Measurements from ENCODE around the gene OR2T10. TPM values are rescaled to one million over a fixed set of nuclear protein-coding genes. Genes with fewer than 3 reads are reported as not detected.
"Not testable (repeated sequence)": the region's sequence is repeated elsewhere in the genome, so short reads cannot be mapped to it uniquely, and the experiment has no call there.

Gene OR2T10, protein sequence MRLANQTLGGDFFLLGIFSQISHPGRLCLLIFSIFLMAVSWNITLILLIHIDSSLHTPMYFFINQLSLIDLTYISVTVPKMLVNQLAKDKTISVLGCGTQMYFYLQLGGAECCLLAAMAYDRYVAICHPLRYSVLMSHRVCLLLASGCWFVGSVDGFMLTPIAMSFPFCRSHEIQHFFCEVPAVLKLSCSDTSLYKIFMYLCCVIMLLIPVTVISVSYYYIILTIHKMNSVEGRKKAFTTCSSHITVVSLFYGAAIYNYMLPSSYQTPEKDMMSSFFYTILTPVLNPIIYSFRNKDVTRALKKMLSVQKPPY
- total RNA-seq (not detected), polyA plus RNA-seq (not detected)
- long read RNA-seq, donor 1 = 0 reads
- long read RNA-seq, donor 2 = 0 reads
- long read RNA-seq, donor 3 = 0 reads
- long read RNA-seq, donor 4 = 0 reads
- long read RNA-seq, donor 5 = 0 reads
- long read RNA-seq, donor 6 = 0 reads
- long read RNA-seq, donor 7 = 0 reads
- long read RNA-seq, donor 8 = 0 reads
- long read RNA-seq, donor 9 = 0 reads
- long read RNA-seq, donor 10 = 0 reads

DNA sequence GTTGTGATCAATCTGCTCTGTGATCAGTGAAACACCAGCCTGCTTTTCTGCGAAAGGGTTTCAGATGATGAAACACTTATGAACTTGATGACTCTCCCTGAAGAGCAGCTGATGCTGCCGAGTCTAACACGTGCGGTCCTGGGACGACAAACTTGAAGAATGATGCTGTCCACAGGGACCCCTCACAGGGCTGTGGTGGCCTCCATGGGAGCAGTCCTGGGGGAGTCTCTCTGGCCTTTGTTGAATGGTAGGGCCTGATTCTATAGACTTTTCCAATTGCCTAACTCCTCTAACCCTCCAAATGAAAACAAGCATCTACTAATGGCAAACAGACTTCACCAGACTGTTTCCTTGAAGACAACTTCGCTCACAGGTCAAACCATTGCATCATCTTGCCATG lies at the start of gene OR2T10:
OR2T10 (minus strand) TSS at position 112 of the 400 bp plus-strand sequence. CDS start 3,932 bp downstream, outside the sequence.
- Histone ChIP-seq H3K9me3 (ENCODE audit: control insufficient read depth in 2 of 2, insufficient read depth in 1 of 2, low read length in 1 of 2) (no peaks in the 10 kb centered on the region), H3K27ac (ENCODE audit: low read depth in 1 of 2, low read length in 1 of 2) (no peak within 1 kb of the TSS), H3K4me1 (ENCODE audit: control insufficient read depth in 2 of 2, insufficient read depth in 2 of 2, low read length in 2 of 2) (no peaks in the 10 kb centered on the region), H3K27me3 (ENCODE audit: control insufficient read depth in 2 of 2, insufficient read depth in 1 of 2, low read length in 1 of 2) (no peaks in the 10 kb centered on the region), H3K4me3 (ENCODE audit: low read length in 2 of 2) (no peak within 1 kb of the TSS), H3K36me3 (ENCODE audit: control insufficient read depth in 2 of 2, insufficient read depth in 2 of 2, low read length in 1 of 2) (no peaks in the 10 kb centered on the region)
- DNase-seq (ENCODE audit: low read depth in 6 of 9, low spot score in 9 of 9) = no peak
- WGBS = 97% methylated on average over 6 of the region's 6 CpGs

DNA sequence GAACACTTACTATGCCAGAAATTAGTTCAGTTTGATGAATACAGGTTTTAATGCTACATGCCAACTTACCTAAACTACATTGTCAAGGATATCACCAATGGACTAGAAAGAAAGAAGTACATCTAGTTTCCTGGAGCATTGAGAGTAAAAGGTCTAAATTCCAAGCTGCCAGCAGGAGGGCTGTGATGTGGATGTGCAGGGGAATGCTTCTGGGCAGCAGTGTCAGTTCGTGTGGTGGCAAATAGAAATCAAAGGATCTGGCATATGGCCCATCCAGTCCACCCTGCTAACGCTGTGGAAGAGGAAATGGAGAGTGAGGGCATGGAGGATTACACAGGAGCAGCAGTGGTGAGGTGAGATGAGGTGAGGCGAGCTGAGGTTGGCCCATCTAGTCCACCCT lies 47.7 kb upstream of the OR2T10 start, which contains the start of gene OR2T35:
OR2T35 (minus strand) TSS at position 101 of the 400 bp plus-strand sequence. CDS start 6,020 bp downstream, outside the sequence.
- not testable (repeated sequence) for H3K9me3 ChIP-seq (ENCODE audit: control insufficient read depth in 2 of 2, insufficient read depth in 1 of 2, low read length in 1 of 2); H3K27ac ChIP-seq (ENCODE audit: low read depth in 1 of 2, low read length in 1 of 2); DNase-seq (ENCODE audit: low read depth in 6 of 9, low spot score in 9 of 9); H3K4me1 ChIP-seq (ENCODE audit: control insufficient read depth in 2 of 2, insufficient read depth in 2 of 2, low read length in 2 of 2); H3K36me3 ChIP-seq (ENCODE audit: control insufficient read depth in 2 of 2, insufficient read depth in 2 of 2, low read length in 1 of 2); H3K27me3 ChIP-seq (ENCODE audit: control insufficient read depth in 2 of 2, insufficient read depth in 1 of 2, low read length in 1 of 2); H3K4me3 ChIP-seq (ENCODE audit: low read length in 2 of 2)
- 100% methylated on average over 1 of the region's 3 CpGs for WGBS

DNA sequence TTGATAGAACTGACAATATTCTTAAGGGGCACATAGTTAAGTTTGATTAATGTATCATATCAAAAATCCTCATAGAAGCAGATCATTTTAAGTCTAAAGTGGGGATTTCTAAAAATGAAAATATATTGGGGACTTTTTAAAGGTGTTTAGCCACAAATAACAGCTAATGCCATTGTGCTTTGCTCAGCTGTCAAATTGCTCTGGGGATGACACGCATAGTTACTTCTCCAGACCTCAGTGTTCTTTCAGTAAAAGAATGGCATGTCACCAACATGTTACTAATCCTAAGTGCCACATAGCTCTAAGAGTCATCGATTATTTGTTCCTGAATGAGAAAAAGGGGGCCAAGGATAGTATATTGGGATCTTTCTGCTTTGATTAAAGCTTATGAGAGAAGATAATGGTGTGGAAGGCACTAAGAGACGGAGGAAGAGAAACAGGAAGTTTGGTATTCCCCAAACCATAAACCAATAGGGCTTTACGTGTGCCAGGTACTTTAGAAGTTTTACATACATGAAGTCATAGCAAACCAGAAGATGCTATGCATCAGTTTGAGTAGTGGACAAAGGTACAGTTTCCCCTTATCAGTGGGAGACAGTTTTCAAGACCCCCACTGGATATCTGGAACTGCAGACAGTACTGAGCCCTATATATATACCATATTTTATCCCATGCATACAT lies 45.6 kb upstream of the OR2T10 start:
- not testable (repeated sequence) for H3K36me3 ChIP-seq (ENCODE audit: control insufficient read depth in 2 of 2, insufficient read depth in 2 of 2, low read length in 1 of 2); H3K9me3 ChIP-seq (ENCODE audit: control insufficient read depth in 2 of 2, insufficient read depth in 1 of 2, low read length in 1 of 2); H3K4me1 ChIP-seq (ENCODE audit: control insufficient read depth in 2 of 2, insufficient read depth in 2 of 2, low read length in 2 of 2); H3K27me3 ChIP-seq (ENCODE audit: control insufficient read depth in 2 of 2, insufficient read depth in 1 of 2, low read length in 1 of 2); DNase-seq (ENCODE audit: low read depth in 6 of 9, low spot score in 9 of 9); H3K27ac ChIP-seq (ENCODE audit: low read depth in 1 of 2, low read length in 1 of 2); H3K4me3 ChIP-seq (ENCODE audit: low read length in 2 of 2)
- whole genome bisulfite sequencing = no CpG with 5 or more reads among the region's 4 CpGs

DNA sequence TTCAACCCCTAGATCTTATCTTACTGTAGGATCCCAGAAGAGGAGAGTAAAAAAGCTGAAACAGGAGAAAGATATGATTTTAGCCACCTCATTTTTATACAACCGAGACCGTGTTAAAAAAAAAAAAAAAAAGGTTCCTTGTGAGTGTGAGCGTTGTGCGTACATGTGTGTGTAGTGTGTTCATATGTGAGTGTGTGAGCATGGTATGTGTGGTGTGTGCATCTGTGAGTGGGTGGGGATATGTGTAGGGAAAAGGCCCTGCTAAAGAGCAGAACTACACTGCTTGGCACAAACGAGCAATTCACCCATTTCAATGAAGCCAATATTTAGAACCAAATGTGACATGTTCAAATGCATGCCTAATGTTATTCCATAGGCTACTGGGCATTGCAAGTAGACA lies 44.1 kb upstream of the OR2T10 start:
- H3K4me1 ChIP-seq (ENCODE audit: control insufficient read depth in 2 of 2, insufficient read depth in 2 of 2, low read length in 2 of 2); H3K27me3 ChIP-seq (ENCODE audit: control insufficient read depth in 2 of 2, insufficient read depth in 1 of 2, low read length in 1 of 2); H3K4me3 ChIP-seq (ENCODE audit: low read length in 2 of 2); H3K9me3 ChIP-seq (ENCODE audit: control insufficient read depth in 2 of 2, insufficient read depth in 1 of 2, low read length in 1 of 2); DNase-seq (ENCODE audit: low read depth in 6 of 9, low spot score in 9 of 9); H3K27ac ChIP-seq (ENCODE audit: low read depth in 1 of 2, low read length in 1 of 2); H3K36me3 ChIP-seq (ENCODE audit: control insufficient read depth in 2 of 2, insufficient read depth in 2 of 2, low read length in 1 of 2): not testable (repeated sequence)
- 98% methylated on average over 4 of the region's 5 CpGs for WGBS

DNA sequence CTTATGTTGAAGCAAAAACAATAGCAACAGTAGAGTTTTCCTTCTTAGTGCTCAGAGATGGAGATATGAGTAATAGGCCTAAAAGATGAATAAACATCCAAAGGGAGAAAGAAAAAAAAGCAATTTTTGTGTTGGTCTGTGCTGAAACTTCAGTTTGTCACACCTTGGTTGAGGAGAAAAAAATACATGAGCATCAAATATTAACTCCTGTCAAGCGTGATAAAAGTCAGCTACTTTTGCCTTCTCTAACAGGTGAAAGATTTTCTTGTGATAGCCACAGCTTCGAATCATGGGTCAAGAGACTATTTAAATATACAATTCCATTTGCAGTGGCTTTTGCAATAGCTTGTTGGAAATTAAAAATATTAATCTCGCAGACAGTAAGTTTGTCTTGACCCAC lies 43.4 kb upstream of the OR2T10 start:
- H3K4me3 ChIP-seq (ENCODE audit: low read length in 2 of 2); H3K36me3 ChIP-seq (ENCODE audit: control insufficient read depth in 2 of 2, insufficient read depth in 2 of 2, low read length in 1 of 2); H3K27me3 ChIP-seq (ENCODE audit: control insufficient read depth in 2 of 2, insufficient read depth in 1 of 2, low read length in 1 of 2); H3K27ac ChIP-seq (ENCODE audit: low read depth in 1 of 2, low read length in 1 of 2); H3K9me3 ChIP-seq (ENCODE audit: control insufficient read depth in 2 of 2, insufficient read depth in 1 of 2, low read length in 1 of 2); H3K4me1 ChIP-seq (ENCODE audit: control insufficient read depth in 2 of 2, insufficient read depth in 2 of 2, low read length in 2 of 2); DNase-seq (ENCODE audit: low read depth in 6 of 9, low spot score in 9 of 9): not testable (repeated sequence)
- no CpG with 5 or more reads among the region's 3 CpGs for WGBS

DNA sequence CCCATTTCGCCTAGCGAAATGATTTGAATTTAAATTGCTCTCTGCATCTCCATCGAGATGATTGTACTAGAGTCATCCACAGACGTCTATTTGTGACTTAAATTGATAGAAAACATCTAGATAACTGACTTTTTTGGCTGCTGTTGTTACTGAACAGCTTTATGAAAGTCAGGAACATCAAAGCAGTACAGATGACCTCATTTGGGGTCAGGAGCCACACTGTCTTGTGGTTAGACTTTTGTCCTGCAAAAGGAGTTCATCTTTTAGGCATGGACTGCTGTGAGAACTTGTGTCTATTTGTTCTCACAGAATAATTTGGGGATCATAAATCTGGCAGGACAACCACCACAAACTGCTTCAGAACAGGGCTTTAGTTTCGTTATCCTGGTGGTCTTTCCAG lies 42.2 kb upstream of the OR2T10 start:
- DNase-seq (ENCODE audit: low read depth in 6 of 9, low spot score in 9 of 9); H3K4me3 ChIP-seq (ENCODE audit: low read length in 2 of 2): not testable (repeated sequence)
- no CpG with 5 or more reads among the region's 5 CpGs for WGBS

DNA sequence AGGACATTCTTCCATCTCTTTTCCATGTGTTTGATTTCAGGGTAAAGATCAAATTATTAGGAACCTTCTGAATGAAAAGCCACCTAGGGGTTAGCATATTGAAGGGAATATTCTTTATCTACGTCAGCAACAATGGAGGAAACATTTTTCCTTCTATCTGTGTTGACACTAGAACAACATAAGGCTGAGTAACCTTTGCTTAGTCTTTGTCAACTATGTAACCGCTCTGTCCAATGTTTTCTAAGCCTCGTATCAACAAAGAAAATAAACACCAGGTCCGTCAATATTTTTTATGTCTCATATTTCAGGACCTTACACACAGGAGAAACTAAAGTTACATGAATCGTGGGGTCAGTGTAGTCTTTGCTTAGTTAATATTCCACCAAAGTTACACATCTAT lies 39.1 kb upstream of the OR2T10 start:
- not testable (repeated sequence) for DNase-seq (ENCODE audit: low read depth in 6 of 9, low spot score in 9 of 9); H3K27ac ChIP-seq (ENCODE audit: low read depth in 1 of 2, low read length in 1 of 2); H3K27me3 ChIP-seq (ENCODE audit: control insufficient read depth in 2 of 2, insufficient read depth in 1 of 2, low read length in 1 of 2); H3K4me1 ChIP-seq (ENCODE audit: control insufficient read depth in 2 of 2, insufficient read depth in 2 of 2, low read length in 2 of 2); H3K9me3 ChIP-seq (ENCODE audit: control insufficient read depth in 2 of 2, insufficient read depth in 1 of 2, low read length in 1 of 2); H3K36me3 ChIP-seq (ENCODE audit: control insufficient read depth in 2 of 2, insufficient read depth in 2 of 2, low read length in 1 of 2); H3K4me3 ChIP-seq (ENCODE audit: low read length in 2 of 2)
- WGBS = 86% methylated on average over 2 of the region's 5 CpGs

More for the DNA sequence above, 42.2 kb upstream of the OR2T10 start:
- H3K4me1 ChIP-seq (ENCODE audit: control insufficient read depth in 2 of 2, insufficient read depth in 2 of 2, low read length in 2 of 2); H3K27ac ChIP-seq (ENCODE audit: low read depth in 1 of 2, low read length in 1 of 2); H3K9me3 ChIP-seq (ENCODE audit: control insufficient read depth in 2 of 2, insufficient read depth in 1 of 2, low read length in 1 of 2); H3K27me3 ChIP-seq (ENCODE audit: control insufficient read depth in 2 of 2, insufficient read depth in 1 of 2, low read length in 1 of 2); H3K36me3 ChIP-seq (ENCODE audit: control insufficient read depth in 2 of 2, insufficient read depth in 2 of 2, low read length in 1 of 2): not testable (repeated sequence)

DNA sequence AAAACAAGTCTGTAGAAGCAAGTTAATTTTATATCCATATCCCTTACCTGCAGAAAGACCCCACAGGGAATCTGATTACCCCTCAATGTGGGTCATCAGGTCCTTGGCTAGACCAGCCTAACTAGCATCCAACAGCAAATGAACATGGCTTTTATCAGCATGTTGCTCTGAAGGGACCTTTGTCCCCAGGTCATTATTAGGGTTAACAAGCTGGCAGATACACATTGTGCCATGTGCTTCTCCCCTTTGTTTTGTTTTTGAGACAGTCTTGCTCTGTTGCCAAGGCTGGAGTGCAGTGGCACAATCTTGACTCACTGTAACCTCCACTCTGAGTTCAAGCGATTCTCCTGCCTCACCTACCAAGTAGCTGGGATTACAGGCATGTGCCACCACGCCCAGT lies 37.5 kb upstream of the OR2T10 start, which contains the start of gene OR2T11:
OR2T11 (minus strand) TSS at position 101 of the 400 bp plus-strand sequence. CDS start 7,963 bp downstream, outside the sequence.
- not testable (repeated sequence) for H3K4me3 ChIP-seq (ENCODE audit: low read length in 2 of 2); H3K36me3 ChIP-seq (ENCODE audit: control insufficient read depth in 2 of 2, insufficient read depth in 2 of 2, low read length in 1 of 2); H3K27ac ChIP-seq (ENCODE audit: low read depth in 1 of 2, low read length in 1 of 2); H3K27me3 ChIP-seq (ENCODE audit: control insufficient read depth in 2 of 2, insufficient read depth in 1 of 2, low read length in 1 of 2); H3K9me3 ChIP-seq (ENCODE audit: control insufficient read depth in 2 of 2, insufficient read depth in 1 of 2, low read length in 1 of 2); H3K4me1 ChIP-seq (ENCODE audit: control insufficient read depth in 2 of 2, insufficient read depth in 2 of 2, low read length in 2 of 2); DNase-seq (ENCODE audit: low read depth in 6 of 9, low spot score in 9 of 9)
- no CpG with 5 or more reads among the region's 2 CpGs for WGBS

DNA sequence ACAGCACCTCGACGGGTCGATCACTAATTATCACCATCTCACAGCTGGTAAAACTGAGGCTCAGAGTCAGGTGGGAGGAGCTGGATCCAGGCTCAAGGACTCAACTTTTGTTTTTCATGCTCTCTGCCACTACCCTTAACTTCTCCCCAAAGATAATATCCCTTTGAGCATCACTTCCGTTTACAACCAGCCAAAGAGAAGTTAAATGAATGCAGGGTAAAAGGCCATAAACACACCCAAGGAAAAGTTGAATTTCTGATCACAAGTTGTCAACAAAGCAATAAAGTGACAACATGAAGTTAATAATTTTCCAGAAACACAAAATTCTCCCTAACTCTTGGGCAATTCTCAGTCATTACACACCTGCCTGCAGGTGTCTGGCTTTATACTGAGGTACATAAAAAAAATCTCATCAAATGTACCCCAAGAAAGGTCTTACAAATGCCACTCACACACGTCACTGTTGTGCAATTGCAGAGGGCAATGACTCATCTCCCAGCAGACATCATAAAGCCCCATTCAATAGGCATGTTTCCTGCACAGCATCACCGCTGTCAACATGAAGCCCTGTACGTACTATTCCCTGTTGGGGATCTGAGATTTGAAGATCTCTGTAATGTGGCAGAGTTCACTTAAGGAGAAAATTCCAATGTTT lies 34.0 kb upstream of the OR2T10 start:
- DNase-seq (ENCODE audit: low read depth in 6 of 9, low spot score in 9 of 9) = no peak
- H3K4me3 ChIP-seq (ENCODE audit: low read length in 2 of 2) = no peak overlapping the region
- H3K9me3 ChIP-seq (ENCODE audit: control insufficient read depth in 2 of 2, insufficient read depth in 1 of 2, low read length in 1 of 2) = no peaks in the 10 kb centered on the region
- no peaks in the 10 kb centered on the region for H3K27me3 ChIP-seq (ENCODE audit: control insufficient read depth in 2 of 2, insufficient read depth in 1 of 2, low read length in 1 of 2)
- no peak overlapping the region for H3K27ac ChIP-seq (ENCODE audit: low read depth in 1 of 2, low read length in 1 of 2)
- 84% methylated on average over 7 of the region's 7 CpGs for WGBS
- no peaks in the 10 kb centered on the region for H3K36me3 ChIP-seq (ENCODE audit: control insufficient read depth in 2 of 2, insufficient read depth in 2 of 2, low read length in 1 of 2)
- no peaks in the 10 kb centered on the region for H3K4me1 ChIP-seq (ENCODE audit: control insufficient read depth in 2 of 2, insufficient read depth in 2 of 2, low read length in 2 of 2)
